Activated effector memory CD4-positive, alpha-beta T cell treated with Interleukin-2 at 50 U/mL for 16 hours (primary cell): ENCODE results near the gene PCIF1.

Source experiments
- DNase-seq: peaks from one replicate; pipeline ENCODE4 v3.0.0-alpha.2; 2020

PCIF1 gene

DNA sequence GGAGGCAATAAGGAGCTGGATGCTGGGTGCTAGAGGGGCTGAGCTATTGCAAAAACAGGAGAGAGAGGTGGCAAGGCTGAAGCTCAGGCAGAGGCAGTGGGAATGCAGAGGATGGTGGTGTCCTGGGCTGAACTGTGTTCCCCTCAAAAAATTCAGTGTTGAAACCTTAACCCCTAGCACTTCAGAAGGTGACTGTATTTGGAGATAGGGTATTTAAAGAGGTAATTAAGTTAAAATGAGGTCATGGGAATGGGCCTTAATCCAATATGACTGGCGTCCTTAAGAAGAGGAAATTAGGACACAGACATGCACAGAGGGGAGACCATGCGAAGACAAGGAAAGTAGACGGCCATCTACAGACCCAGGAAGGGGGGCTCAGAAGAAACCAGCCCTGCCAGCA is 62.7 kb downstream of the PCIF1 start:
- no peak for DNase-seq
